Eye (tissue), 1 donor: ENCODE measurements around the gene CHI3L1.

Experiments
- DNase-seq: peaks from one replicate; pipeline ENCODE4 v3.0.0-alpha.2; 2015

CHI3L1 gene

GRCh38 chr1:203167026-203167912, 19.2 kb downstream of the CHI3L1 start:
- DNase-seq = no peak

GRCh38 chr1:203166192-203166940, 20.1 kb downstream of the CHI3L1 start:
- no peak for DNase-seq

GRCh38 chr1:203165800-203166161, 20.7 kb downstream of the CHI3L1 start:
- DNase-seq = no peak

GRCh38 chr1:203165101-203165799, 21.3 kb downstream of the CHI3L1 start:
- no peak for DNase-seq

GRCh38 chr1:203163891-203164635, 22.4 kb downstream of the CHI3L1 start:
- no peak for DNase-seq

- DNase-seq = no peak
Observed at GRCh38 chr1:203162403-203162802, 24.1 kb downstream of the CHI3L1 start.

- no peak for DNase-seq
Observed at GRCh38 chr1:203161703-203162102, 24.8 kb downstream of the CHI3L1 start.

- DNase-seq = no peak
Observed at GRCh38 chr1:203161175-203161574, 25.3 kb downstream of the CHI3L1 start.

- no peak for DNase-seq
Observed at GRCh38 chr1:203159844-203160243, 26.7 kb downstream of the CHI3L1 start.

- no peak for DNase-seq
Observed at GRCh38 chr1:203158960-203159665, 27.4 kb downstream of the CHI3L1 start.

- no peak for DNase-seq
Observed at GRCh38 chr1:203158423-203158822, 28.1 kb downstream of the CHI3L1 start.

GRCh38 chr1:203156280-203156679, 30.2 kb downstream of the CHI3L1 start:
- DNase-seq = no peak

GRCh38 chr1:203153989-203154821, 32.3 kb downstream of the CHI3L1 start:
- no peak for DNase-seq

- DNase-seq = peak; percentile 82
Observed at GRCh38 chr1:203153051-203153988, 33.2 kb downstream of the CHI3L1 start.

GRCh38 chr1:203152158-203153034, 34.1 kb downstream of the CHI3L1 start:
- DNase-seq = peak; percentile 87

- peak; percentile 69 for DNase-seq
Observed at GRCh38 chr1:203151362-203152157, 34.9 kb downstream of the CHI3L1 start.

GRCh38 chr1:203150511-203151297, 35.8 kb downstream of the CHI3L1 start:
- no peak for DNase-seq
